ENCODE data around the gene MT1M.
"Not testable (repeated sequence)": the region's sequence is repeated elsewhere in the genome, so short reads cannot be mapped to it uniquely, and the experiment has no call there.

Gene MT1M

DNA sequence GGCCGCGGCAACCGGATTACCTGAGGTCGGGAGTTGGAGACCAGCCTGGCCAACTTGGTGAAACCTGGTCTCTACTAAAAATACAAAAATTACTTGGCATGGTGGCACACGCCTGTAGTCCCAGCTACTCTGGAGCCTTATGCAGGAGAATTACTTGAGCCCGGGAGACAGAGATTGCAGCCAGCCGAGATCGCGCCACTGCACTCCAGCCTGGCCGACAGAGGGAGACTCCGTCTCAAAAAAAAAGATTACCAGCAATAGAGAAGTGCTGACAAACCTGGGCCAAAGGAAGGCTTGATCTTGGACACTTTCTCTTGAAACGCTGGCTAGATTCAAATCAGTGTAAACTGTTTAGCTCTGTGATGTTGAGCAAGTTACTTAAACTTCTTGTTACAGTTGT is 41.5 kb downstream of the MT1M start:
- no peak for DNase-seq (ENCODE audit: low read depth in 2 of 2)

DNA sequence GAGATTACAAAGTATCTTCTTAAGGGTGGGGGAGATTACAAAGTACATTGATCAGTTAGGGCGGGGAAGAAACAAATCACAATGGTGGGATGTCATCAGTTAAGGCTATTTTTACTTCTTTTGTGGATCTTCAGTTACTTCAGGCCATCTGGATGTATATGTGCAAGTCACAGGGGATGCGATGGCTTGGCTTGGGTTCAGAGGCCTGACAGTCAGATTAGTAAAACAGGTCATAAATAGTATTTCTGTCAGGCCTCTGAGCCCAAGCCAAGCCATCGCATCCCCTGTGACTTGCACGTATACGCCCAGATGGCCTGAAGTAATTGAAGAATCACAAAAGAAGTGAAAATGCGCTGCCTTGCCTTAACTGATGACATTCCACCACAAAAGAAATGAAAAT is 42.1 kb downstream of the MT1M start:
- DNase-seq (ENCODE audit: low read depth in 2 of 2), result not testable (repeated sequence)

DNA sequence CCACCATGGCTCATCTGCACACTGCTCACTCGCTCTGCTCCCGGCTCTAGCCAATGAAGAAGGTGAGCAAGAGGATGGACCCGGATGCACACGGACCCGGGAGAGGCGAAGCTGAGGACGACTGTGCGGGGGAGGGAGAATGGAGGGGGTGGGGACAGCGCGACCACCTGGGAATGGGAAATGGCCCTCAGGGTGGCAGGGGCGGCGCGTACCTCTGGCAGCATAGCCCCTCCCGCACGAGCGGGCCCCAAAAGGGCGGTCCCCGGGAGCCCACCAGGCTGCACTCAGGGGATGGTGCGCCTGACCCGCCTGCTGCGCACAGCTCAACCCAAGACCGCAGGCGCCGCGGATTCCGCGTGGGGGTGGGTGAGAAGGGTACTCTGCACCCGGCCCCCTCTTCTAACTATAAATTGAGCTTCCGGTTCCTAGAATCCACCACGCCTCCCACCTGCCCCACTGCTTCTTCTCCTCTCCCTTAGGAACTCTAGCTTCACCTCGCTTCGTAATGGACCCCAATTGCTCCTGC is 43.3 kb downstream of the MT1M start:
- no peak for DNase-seq (ENCODE audit: low read depth in 2 of 2)

DNA sequence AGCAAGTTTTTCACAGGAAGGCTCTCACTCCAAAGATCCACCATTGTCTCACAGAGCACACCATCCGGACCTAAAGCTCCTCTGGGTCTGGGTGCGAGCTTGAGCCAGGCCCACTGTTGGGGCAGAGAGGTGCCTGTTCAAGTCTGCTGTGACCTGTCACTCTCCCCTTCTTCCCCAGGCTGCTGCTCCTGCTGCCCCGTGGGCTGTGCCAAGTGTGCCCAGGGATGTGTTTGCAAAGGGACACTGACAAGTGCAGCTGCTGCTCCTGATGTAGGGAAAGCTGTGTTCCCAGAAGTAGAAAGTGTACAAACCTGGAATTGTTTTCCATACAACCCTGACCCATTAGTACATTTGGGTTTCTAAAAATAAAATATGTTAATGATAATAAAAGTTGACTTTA is 45.0 kb downstream of the MT1M start:
- no peak for DNase-seq (ENCODE audit: low read depth in 2 of 2)

DNA sequence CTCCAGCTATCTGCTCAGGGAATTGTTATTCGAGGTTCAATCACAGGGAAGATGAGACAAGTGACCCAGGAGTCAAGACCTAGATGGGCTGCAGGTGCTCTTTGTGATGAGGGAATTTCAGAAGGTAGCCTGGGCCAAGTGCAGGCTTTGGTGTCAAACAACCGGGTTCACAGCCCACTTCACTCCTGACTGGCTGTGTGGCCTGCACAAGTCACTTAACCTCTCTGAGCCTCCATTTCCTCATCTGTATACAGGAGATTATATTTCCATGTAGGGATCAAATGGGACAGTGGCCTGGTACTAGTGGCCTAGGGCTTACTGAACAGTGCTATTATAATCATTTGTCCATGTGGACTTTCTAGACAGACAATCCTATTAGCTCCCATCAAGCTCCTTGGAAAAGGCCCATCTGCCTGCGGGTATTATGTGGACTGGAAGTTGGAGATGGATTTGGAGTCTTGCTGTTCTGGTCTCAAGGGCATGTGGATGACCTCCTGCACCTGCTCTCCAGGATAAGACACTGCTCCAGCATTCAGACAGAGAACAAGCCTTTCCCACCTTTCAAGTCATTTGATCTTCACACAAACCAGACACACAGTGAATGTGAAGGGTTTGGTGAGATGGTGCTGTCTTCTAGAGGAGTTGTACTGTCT is 46.7 kb downstream of the MT1M start:
- no peak for DNase-seq (ENCODE audit: low read depth in 2 of 2)

DNA sequence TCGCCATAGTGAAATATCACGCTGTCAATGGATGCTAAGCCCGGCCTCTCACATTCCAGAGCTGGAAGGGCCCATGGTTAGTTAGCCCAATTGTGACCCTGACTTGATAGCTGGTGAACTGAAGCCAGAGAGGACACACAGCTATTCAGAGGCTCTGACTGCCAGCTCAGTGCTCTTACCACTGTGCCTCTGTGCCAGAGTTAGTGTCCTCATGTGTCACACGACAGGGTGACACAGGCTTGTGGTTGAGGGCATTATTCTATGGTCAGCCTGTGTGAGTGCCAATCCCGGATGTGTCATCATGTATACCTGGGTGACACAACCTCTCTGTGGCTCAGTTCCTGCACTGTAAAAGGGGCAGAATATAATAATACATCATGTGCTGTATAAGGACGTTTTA is 47.4 kb downstream of the MT1M start:
- DNase-seq (ENCODE audit: low read depth in 2 of 2), result no peak

DNA sequence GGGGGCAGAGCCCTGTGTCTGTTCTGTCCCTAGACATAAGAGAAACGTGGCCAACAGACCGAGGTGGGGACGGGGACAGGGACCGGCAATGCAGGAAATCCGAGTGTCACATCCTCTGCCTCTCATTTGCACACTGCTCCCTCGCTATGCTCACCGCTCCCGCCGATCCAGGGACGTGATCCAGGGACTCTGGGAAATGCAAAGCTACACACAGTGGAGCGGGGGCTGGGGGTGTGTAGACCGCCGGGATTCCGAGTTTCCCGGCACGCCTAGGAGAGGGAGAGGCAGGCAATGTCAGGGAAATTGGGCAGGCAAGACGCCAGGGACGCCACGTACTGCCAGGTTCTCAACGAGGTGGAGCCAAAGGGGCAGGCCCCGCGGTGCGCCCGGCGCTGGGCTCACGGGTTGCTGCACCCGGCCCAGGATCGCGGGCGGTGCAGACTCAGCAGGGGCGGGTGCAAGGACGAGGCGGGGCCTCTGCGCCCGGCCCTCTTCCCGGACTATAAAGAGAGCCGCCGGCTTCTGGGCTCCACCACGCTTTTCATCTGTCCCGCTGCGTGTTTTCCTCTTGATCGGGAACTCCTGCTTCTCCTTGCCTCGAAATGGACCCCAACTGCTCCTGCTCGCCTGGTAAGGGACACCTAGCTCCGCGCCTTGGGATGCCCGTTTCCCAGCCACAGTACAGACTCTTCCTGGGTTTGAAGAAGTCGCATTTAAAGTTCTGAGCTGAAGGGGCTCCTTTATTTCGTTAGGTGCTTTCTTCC is 49.7 kb downstream of the MT1M start, which contains the start of gene MT1X:
Gene MT1X (plus strand): TSS at position 532 of the 764 bp plus-strand sequence. CDS start 71 bp downstream, at position 603.
- DNase-seq (ENCODE audit: low read depth in 2 of 2), result peak; percentile 72 to 77

DNA sequence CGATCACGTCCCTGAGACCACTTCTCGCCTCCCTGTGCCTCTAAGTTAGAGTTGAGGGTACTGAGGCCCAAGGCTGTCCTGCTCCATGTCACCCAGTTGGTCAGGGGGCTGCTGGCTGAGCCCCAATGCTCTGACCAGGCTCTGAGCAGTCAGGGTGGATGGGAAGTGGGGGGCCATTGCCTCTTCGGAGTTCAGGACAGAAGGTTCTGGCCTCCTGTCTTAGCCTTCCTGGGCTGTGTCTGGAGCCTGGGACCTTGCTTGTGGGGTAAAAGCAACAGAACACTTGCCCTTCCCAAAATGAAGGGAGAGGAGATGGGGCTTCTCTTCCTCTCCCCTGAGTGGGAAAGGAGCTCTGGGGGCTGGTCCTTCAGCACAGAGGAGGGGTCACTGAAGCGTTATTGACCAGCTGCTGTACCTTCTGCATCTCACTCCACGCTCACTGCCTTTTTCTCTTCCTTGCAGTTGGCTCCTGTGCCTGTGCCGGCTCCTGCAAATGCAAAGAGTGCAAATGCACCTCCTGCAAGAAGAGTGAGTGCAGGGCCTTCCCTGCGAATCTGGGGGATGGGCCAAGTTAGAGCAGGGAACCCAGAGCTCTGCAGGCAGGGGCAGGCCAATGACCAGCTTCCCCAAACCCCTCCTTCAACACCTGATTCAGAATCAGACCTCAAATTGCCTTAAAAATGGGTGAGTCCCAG is 50.4 kb downstream of the MT1M start:
- DNase-seq (ENCODE audit: low read depth in 2 of 2), result no peak
